DMS53 treated with DMSO at 0.1 percent for 48 hours (cell line): Measurements from ENCODE around the gene MRPL30.
"Not testable (repeated sequence)": the region's sequence is repeated elsewhere in the genome, so short reads cannot be mapped to it uniquely, and the experiment has no call there.

Source experiments
- DNase-seq: peaks from one replicate; lab custom pipeline; 2025; ENCODE audit not compliant: unreplicated experiment; lab: John Stamatoyannopoulos, UW

The MRPL30 gene

GRCh38 chr2:99180755-99181623, at the start of gene MRPL30, which contains the start of gene MITD1:
TSS of gene MRPL30 (plus strand) at chr2:99181184. CDS start at chr2:99186204, 5,020 bp downstream.
TSS of gene MITD1 (minus strand) at chr2:99181058. CDS start at chr2:99180981, 77 bp downstream.
- peak; percentile 100 for DNase-seq

GRCh38 chr2:99135044-99135556, 45.9 kb upstream of the MRPL30 start:
- DNase-seq = not testable (repeated sequence)

DNA sequence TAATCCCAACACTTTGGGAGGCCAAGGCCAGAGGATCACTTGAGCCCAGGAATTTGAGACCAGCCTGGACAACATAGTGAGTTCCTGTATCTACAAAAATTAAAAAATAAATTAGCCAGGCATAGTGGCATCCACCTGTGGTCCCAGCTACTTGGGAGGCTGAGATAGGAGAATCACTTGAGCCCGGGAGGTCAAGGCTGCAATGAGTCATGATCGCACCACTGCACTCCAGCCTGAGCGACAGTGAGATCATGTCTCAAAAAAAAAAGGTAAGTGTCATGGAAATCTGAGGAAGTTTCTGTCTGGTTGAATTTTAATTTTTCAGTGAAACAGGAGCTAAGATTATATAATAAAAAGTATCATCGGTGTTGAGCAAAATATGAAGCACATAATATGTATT, 42.0 kb upstream of the MRPL30 start:
- no peak for DNase-seq

DNA sequence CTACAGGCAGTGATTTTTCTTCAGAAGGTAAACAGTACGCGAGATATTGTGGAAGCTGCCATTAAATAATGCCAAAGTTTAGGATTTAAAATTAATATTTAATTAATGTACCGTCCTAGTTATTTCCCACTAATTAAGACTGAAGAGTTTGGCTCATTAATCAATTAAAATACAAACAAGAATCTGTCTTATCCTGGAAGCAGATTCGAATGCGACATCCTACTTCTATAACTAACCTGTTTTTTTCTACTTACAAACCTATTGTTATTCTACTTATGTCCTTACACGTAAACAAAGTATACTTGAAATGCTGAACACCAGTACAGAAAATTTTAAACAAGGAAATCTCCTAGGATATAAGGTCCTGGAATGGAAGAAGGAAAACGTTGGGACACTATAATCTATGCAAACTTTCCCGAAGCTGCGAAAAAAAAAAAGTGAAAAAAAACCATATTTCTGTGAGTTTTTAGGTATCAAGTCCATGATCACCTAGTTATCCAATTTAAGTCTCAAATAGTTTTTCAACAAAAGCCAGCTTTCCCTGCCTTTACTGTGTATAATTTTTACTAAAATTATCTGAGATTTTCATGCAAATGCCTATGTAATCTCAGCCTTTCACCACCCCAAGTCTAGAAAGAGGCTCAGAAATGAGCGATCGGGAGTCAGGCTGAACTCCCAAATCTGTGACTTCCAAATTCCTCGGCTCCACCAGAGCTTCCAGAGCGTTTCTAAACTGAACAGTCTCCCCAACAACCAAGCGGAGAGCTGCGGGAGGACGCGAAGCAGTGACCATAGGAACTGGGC, 40.7 kb upstream of the MRPL30 start:
- no peak for DNase-seq

DNA sequence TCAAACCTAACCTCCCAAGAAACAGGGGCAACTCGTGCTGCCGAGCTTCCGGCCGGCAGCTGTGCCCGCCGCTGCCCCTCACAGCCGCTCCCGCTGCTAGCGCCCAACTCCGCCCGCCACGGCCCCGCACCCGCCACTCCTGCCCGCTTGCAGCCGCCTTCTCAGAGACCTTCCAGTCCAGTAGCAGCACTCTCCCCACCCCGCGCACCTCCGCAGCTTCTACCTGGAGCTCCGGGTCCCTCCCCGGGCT, 40.2 kb upstream of the MRPL30 start:
- DNase-seq = peak; percentile 94

DNA sequence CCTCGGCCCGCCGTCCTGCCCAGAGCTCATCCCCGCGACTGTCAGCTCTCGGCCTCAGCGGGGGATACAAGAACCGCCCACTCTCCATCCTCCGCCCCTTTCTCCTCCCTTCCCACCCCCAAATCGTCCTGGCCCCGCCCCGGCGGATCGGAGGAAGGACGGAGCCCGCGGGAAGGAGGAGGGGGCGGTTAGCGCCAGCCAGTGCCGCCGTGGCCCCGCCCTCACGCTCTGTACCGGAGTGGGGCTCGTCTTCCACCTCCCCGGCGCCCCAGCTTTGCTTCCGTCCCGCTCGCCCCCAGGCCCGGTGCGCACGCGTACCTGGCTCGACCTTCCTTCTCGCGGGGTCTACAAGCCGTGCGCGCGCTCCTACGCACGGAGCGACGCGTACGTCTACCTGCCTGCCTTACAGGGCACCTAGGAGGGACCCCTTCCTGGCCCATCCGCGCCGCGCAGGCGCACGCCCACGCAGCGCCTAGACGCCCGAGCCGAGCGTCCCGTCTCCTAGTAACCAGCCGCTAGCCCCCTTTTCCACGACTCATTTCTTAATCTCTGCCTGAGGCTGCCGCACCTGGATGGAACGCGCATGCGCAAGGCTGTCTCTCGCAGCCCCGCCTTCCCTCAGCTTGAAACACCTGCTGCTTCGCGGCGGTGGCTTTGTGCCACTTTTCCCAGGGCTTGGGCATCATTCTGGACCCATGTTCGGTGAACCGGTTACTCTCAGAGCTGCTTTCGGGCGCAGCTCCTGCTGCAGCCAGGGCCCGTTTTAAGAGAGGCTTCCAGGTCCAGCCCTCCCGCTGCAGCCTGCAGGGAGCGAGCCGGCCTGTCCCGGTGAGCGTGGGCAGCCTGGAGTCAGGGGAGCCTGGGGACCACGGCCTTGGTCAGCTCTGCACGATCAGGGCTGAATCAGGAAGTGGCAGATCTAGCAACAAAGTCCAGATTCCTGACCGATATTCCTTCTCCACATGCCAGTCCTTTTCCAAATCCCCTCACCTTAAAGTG, 39.6 kb upstream of the MRPL30 start, which contains the start of gene C2orf15:
C2orf15 (plus strand) TSS at position 598 of the 999 bp plus-strand sequence. CDS start 8,852 bp downstream, outside the sequence.
- peak; percentile 100 for DNase-seq

DNA sequence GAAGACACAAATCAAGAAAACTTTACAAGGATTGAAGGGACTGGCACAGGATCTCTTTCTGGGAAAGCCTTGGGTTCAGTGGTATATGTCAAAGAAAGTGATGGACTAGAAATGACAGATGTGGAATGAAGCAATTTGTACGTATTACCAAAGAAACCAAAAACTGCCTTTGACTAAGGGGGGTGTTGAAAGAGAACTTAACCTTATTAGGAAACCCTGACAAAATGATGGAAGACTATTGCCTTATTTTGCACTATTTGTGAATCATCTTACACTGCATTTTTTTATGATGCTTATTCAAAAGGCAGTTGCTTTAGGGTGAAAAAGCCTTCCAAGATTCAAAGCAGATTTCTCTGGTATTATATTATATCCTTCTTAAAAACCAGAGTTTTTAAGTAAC, 30.3 kb upstream of the MRPL30 start:
- no peak for DNase-seq

DNA sequence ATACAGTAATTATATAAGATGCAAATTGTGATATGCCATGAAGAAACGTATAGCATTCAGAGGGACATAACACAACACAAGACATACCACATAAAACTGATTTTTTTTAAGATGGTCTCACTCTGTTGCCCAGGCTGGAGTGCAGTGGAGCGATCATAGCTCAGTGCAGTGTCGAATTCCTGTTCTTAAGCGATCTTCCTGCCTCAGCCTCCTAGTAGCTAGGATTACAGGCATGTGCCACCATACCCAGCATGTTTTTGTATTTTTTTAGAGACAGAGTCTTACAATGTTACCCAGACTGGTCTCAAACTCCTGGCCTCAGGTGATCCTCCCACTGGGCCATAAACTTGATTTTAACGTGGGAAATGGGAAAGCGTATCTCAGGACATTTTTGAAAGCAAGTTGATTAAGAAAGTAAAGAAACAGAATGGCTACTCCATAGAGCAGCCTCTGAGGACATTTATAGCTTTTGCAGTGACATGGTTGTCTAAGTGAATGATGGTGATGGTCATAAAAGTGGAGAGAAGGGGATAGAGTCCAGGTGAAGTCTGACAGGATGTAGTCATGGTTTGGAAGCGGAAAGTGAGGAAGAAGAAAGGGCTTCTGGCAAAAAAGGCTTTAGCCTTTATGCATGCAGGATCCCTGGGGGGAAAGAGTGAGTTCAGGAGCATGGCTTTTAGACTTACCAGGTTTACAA, 28.6 kb upstream of the MRPL30 start:
- DNase-seq = no peak

GRCh38 chr2:99153921-99154604, 26.9 kb upstream of the MRPL30 start:
- DNase-seq = peak; percentile 79

DNA sequence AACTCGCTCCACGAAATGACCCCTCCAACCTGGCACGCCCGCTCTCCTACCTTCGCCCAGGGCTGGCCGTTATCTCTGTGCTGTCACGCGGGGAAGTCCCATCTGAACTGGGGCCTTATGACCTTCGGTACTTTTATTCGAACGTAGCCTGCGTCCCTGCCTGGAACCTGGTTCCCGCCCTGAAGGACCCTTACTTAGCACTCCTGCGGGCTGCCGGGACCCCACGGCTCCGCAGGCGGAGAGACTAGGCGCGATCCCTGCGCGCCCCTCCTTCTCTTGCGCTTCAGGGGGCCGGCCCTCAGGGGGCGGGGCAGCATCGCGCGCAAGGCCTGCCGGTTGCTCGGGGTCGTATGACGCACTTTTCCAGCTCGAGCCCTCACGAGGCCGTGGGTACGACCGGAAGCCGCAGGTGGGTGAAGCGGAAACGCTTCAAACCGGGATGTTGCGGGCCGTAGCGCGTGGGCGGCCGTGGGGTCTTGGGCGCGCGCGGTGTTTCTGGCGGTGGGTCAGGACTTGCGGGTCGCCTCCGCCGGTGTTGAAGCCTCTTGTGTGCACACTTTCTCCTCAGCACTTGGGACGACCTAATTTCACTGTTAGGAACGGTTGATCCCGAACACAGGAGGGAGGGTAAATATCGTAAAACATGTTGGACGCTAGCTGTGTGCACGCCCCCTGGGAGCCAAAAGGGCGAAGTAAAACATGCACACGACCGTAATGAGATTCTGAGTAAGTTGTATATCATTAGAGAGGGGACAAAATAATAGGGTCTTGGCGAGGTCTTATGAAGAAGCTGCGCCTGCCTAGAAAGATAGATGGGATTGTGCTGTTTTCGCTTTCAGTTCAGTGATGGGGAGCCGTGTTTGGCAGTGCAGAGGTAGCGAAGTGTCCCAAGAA, 26.1 kb upstream of the MRPL30 start, which contains the start of the genes LIPT1 and TSGA10:
LIPT1 (plus strand) TSS at position 325 of the 894 bp plus-strand sequence. CDS start 6,991 bp downstream, outside the sequence.
TSGA10 (minus strand) TSS at position 300 of the 894 bp plus-strand sequence. CDS start 45,503 bp downstream, outside the sequence.
- DNase-seq = peak; percentile 97

GRCh38 chr2:99156891-99157290, 24.1 kb upstream of the MRPL30 start:
- DNase-seq = no peak

DNA sequence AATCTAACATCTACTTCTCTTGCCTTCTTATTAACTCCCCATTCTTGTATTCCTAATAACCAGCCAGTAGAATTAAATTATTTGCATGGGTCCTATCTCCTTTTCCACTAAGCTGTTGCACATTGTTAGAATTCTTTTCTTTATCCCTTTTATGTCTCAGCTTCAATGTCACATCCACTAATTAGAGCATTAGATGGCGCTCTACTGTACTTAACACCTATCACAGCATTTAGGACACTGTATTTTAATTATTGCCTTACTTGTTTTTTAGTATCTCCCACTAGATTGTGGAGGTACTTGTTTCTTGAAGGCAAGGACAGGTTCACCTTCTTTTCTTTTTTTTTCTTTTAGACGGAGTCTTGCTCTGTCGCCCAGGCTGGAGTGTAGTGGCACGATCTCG, 22.4 kb upstream of the MRPL30 start:
- DNase-seq = no peak

- no peak for DNase-seq
Observed at GRCh38 chr2:99159594-99159993, 21.4 kb upstream of the MRPL30 start.

DNA sequence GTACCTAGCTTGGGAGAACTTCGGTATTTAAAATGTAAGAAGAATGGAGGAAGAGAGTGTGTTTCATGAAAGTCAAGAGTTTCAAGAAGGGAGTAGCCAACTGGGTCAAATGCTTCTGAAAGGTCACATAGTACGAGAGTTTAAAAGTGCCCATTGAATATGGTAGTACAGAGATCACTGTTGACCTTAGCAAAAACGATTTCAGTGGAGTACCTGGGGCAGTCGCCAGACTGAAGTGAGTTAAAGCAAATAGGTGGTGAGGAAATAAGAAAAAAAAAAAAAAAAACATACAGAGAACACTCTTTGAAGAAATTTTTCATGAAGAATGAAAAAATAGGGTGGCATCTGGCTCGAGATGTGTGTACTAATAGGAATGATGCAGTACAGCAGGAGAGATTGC, 14.8 kb upstream of the MRPL30 start:
- no peak for DNase-seq

- DNase-seq = no peak
Observed at GRCh38 chr2:99169534-99169933, 11.4 kb upstream of the MRPL30 start.

DNA sequence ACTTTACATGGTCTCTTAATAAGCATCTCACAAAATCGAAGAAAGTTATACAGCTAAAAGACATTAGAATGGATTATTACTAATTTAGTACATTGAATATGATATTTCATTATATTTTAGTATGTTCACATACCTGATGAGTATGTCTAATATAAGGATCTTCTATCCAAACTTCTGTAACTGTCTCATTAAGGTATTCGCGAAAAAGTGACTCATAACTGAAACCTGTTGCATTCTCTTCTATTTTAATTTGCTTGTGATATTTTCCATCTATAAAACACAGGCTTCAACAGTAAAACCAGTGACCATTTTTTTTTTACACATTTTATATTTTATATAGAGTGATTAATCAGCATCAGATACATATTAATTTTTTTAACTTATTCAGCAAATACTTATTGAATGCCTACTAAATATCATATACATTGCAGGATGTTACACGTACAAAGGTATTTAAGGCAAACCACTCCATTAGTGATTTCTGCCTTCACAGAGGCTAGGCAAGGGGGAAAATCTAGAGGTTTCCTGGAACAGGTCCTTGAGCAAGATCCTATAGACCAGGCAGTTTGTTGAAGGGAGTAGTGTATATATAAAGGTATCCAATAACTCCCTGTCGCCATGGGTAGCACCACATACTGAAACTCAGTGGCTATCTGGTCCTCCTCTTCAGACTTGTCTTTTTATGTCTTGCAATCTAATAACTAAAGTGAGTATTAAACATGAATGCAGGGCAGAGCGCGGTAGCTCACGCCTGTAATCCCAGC, 9.4 kb upstream of the MRPL30 start:
- no peak for DNase-seq

DNA sequence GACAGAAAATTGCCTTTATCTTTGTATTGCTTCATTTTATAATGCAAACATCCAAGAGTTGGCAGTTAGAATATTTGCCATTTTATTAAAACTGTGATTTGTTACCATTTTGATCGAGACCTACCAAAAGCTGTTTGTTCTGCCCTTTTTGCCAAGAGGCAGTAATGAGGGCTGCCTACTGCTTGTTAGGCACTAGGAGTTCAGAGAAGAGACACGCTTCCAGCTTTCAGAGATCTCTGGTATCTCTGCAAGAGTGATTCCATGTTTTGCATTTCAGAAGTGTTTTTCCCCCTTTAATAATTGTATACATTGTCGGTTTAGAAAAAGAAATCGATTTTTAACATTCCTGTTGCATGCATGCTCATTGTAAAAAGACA, 628 bp downstream of the MRPL30 start:
- DNase-seq = peak; percentile 74
